NCI-H748 (cell line): ENCODE measurements around the gene SELENOS.

ENCODE experiments used
- DNase-seq: peaks from one replicate; lab custom pipeline; 2025; ENCODE audit not compliant: unreplicated experiment; lab: John Stamatoyannopoulos, UW

The SELENOS gene

DNA sequence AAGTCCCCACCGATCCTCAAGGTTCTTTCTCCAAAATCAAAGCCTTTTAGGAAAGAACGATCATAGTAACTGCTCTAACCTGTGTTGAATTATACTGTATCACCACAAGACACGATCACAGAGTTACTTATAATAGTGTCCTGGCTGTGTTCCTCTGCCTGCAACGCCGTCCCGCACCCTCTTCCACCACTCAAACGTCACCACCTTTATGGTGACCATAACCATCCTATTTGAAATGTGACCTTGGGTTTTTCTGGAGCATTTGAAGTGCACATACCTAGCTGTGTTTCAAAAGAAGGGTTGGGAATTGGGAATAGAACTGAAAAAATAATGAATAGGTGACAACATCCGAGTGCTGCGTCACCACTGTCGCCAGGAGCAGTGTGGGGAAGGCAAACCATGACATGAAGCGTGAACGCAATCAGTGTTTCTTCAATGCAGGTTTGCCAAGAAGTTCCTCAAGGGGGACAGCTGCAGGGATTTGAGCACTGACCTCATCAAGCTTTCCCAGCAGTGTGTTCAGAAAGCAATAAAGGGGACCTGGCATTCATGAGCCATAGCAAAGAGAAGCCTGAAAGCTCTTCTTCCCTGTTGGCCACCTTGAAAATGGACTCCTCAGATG, 769 bp upstream of the SELENOS start:
- no peak for DNase-seq

DNA sequence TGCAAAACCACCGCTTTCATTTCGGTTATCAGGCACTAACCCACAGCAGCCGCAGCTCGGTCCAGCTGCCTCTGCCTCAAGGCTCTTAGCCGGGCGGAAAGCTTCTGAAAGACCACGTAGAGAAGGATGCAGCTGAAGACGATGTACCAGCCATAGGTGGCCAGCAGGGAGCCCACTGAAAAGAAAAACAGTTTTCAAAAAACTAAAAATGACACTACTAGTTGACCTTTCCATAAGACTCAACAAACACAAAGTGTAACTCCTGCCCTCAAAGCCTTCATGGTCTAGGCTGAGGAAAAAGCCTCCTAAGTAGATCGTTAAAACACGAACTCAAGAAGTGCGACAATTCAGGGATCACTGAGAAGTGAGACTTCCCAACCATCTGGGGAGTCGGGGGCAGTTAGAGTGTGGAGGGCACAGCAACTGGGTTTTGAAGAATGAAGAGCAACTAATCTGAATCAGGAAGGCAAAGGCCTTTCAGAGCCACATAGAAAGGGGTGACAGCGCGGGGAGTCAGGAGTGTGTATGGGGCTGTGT, 716 bp downstream of the SELENOS start:
- DNase-seq = peak; percentile 29

DNA sequence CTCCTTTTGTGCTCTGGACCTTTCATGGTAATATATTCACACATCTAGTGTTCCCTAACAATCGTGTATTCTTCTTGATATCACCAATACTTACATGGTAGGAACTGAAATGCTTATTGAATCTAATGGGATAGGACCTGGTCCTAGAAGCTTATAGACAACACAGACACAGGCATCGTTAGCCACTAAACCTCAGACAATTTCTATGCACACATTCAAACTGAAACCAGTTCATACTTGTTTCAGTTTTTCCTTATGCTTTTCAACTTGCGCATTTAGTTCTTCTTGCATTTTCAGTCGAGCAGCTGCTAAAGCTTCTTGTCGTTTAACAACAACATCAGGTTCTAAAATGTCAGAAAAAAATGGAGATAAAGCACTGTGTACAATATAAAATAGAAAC, 2.3 kb downstream of the SELENOS start:
- no peak for DNase-seq

DNA sequence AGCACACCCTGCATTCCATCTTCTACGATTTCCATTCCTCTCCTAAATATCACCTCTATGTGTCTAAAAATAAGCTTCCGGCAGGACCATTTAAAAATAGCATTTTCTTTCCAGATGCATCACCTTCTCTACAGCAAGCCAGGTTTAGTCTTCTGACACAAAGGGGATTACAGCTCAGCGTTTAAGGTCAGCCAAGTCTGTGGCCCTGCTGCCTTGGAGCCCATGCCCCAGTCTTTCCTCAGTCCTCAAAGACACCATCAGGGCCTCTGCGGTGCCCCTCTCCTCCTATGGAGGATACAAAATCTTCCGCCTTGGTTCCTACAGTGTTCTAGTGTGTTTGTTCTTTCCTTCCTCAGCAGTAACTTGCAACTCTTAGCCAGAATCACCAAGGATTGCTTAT, 3.8 kb downstream of the SELENOS start:
- DNase-seq = no peak

DNA sequence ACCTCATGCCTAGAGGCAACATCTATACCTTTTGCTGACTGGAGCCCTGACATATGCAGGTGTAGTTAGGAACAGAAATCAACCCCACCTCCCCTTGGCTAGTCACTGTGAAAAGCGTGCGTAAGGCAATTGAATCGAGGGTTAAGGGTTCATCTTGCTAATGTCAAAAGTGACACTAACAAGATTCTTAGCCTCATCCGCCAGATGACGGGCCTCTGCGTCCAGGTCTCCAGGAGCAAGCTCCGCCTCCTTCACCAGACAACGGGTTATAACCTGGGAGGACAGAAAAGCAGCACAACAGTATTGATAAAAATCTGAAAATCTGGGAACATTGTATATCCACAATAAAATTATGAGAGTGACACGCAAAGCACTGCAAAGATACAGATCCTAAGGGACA, 4.7 kb downstream of the SELENOS start:
- no peak for DNase-seq

DNA sequence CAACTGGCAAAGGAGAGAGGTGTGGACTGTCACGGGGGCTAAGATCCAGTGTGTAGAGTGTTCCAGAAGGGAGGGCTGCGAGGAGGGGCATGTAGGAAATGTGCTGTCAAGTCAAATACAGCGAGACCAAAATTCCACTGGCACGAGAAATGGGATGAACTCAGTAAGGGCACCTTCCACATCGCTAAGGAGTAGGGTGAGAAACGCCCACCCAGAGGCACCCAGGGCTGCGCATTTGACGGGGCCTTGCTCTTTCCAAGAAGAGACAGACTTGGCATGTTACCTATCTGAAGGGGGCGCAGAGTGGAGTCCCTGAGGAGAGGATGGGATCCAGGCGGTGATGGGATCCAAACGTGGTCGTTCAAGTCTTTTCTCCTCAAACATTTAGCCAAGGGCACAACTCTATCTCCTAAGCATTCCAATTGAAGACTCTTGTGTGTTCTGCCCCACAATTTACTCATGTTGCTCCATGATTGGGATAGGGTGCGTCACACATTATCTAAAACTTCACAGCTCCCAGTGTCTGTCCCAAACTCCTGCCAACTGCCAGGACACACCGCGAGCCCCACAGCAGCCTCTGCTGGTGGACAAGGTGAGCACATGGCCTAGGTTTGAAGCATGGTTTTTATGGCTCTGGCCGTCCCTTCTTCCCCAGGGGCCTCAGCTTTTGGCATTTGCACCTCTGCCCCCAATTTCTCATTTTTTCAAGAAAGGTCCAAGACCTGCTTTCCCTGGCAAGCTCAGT, 7.6 kb downstream of the SELENOS start:
- DNase-seq = no peak

DNA sequence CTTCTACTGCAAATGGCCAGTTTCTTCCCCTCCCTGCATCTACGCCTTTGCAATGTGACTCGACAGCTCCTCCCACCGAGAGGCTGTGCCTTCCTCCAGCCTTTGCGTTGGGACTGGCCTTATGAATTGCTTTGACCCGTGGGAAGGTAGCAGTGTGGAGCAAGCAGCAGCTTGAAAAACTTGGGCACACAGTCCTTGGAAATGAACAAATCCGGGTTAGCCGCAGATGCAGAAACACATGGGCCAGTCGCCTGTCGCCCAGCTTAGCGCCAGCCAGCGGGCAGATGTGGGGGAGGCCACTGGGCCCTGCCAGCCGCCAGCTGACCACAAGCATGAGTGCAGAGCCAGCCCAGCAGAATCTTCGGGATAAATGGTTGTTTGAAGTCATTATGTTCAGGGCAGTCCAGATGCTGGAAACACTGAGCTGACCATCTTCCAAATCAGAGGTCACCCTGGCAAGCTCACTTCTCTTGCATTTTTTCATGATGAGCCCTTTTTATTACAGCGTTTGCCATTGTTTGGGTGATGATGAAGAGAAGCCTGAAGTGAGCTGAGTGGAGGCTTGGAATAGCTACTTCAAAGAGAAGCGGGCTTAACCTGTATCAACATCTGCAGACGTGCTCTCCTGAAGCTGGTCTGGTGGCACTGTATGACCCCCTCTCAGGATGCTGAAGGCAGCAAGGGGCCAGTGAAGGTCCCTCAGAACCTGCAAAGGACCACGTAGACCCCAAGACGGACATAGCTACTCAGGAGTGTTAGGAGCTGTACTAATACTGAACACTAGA, 9.8 kb downstream of the SELENOS start:
- DNase-seq = no peak

DNA sequence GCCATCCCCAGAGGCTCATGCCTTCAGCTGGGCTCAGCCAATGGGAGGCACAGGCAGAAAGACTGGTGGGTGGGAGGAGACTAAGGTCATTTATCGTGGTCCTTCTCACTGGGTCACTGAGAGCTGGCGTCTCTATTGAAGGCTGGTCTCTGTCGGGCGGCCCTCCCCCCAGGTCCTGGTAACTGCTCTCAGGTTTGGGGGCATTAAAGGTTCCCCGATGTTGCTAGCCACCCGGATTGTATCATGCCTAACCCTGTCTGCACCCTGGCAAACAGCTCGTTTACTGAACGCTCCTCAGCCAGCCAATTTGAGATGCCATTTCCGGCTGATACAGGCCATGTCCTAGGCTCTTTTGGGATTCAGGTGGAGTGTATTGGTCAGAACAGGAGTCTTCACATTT, 10.5 kb downstream of the SELENOS start:
- no peak for DNase-seq

DNA sequence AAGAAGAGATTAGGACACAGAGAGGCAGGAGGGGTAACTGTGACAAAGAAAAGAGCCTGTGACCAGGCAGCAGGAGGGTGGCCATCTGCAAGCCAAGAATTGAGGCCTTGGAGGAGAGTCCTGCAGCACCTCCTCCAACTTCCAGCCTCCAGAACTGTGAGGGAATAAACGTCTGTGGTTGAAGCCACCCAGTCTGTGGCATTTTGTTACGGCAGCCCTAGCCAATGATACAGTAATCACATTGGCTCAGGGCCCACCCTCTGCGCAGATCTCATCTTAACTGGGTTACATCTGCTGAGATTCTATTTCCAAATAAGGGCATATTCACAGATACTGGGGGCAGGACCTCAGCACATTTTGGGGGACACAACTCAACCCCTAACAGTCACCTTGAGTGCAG, 11.3 kb downstream of the SELENOS start:
- DNase-seq = no peak

DNA sequence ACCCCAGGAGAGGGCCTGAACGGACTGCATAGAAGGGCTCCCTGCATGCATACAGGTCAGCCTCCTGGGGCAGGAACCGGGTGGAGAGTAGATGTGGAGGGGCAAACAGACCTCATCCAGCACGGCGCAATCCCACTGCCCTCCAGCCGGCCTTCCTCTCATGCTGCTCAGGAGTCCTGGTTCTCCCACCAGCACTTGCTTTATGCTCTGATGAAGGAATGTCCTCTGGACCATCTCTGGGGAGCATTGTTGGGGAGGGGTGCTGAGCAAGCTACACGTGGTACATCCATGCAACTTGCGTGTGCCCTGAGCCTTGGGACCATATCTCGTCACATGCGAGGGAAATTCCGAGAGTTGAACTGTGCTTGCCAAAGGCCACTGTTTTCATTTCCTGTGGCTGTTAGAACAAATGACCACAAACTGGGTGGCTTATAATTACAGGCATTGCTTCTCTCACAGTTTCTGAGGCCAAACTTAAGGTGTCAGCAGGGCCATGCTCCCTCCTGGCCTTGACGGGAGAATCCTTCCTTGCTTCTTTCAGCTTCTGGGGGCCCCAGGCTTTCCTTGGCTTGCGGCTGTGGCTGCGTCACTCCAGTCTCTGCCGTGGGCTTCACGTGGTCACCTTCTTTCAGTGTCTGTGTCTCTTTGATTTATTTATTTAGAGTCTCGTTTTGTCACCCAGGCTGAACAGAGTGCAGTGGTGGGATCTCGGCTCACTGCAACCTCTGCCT, 12.2 kb downstream of the SELENOS start:
- no peak for DNase-seq

DNA sequence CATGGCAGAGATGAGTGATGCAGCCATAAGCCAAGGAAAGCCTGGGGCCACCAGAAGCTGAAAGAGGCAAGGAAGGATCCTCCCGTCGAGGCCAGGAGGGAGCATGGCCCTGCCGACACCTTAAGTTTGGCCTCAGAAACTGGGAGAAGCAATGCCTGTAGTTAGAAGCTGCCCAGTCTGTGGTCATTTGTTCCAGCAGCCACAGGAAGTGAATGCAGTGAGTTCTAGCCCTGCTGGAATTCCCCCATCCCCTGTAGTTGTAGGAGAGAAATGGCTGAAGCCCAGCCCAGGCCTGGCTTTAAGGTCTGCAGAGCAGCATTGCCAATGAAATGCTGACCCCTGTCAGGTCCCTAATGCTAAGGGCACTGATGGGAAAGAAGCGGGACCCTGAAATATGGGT, 13.3 kb downstream of the SELENOS start:
- no peak for DNase-seq

DNA sequence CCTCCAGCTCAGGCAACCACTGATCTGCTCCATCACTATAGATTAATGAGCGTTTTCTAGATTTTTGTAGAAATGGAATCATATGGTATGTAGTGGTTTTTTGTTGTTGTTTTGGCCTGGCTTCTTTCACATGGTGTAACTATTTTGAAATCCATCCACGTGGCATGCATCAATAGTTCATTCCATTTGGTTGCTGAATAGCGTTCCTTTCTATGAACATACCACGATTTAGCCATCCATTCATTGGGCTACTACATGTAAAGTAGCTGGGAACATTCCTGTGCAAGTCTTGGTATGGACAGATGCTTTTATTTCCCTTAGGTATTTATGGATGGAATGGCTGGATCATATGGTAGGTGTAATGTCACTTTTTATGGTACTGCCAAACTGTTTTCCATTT, 14.7 kb downstream of the SELENOS start:
- DNase-seq = no peak

DNA sequence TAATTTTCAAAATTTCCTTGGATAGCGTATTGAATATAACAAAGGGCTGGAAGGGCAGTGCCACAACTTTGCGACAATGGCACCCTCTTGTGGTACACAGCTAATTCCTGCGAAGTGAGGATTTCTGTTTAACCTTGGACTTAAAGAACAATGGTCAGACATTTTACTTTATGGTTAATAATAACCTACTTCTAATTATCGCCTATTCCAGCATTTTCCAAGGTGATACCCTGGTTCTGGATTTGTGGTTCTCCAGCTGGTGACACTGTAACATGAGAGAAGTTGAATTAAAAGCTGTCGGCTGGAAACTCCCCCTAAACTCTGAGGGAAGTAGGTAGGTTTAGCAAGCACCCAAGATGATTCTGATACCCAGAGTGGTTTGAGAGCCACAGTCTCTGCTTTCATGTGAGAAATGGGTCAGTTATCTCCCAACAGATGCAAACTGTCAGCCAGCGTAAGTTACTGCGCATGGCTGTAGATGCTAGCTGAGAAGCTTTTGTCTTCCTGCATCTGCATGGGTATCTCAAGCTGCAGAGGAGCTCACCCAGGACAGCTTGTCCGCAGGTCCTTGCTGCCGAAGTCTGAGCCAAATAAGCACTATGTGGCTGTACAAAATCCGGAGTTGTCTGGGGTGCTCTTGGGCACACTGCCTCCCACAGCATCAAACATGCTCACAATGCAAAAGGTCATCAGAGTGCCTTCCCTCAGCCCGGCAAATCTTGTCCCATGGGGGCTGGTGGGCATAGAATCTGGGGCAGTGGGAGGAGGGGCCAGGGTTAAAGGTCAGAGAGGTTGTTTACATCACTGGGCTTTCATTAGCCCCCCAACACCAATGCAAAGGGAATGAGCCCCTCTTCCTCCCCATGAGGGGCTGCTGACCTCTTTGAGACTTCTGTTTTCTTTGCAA, 18.8 kb downstream of the SELENOS start:
- peak; percentile 58 for DNase-seq

DNA sequence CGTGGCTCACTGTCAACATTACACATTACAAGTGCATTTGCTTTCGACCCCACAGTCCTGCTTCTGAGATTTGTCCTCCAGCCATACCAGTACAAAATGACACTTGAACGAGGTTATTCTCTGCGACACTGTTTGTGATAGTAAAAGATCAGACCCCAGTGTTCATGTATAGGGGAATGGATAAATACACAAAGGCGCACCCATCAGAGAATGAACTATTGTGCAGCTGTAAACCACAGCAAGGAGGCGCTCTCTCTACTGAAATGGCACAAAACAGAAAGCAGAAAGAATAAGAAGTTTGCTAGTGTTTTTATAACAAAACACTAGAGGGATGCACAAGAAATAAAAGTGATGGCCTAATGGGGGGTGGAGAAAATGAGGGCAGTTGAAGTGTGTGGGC, 20.5 kb downstream of the SELENOS start:
- peak; percentile 8 for DNase-seq

DNA sequence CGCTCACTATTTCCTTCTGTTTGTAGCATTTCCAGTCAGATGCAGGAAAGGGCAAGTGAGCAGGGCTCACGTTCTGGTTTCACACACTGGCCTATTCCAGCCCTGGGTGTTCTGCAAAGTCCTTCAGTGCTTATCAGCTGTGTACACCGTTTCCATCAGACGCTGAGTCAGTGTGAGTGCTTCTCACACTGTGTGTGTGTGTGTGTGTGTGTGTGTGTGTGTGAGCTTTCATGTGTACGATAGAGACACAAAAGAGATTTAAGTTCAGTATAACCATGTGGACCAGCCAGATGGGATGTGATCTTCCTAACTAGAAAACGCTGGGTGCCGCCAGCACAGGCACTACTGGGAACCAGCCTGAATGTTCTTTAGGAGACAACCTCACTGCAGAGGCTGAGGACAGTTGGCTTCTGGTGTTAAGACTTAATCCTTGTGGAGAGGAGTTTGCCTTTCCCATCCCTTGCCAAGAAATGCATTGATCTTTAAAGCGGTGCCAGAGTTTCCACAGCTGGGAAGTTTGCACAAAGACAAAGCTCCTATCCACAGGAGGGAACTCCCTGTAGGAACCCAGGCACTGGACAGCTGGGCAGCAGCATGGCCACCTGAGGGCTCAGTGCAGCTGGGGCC, 21.6 kb downstream of the SELENOS start:
- no peak for DNase-seq

DNA sequence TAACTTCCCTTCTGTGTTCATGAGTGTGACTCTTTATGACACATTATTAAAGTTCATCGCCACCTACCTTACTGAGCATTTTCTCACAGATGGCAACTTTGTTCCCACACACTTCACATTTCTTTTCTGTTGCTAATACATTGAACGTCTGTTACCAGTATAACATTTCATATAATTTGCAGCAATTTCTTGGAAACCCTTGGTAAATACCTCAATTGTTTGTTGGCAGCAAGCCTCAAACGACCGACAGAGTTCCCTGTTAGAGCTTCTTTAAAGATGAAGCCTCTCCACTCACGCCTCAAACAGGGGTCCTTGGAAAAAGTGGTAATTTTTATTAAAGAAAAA, 22.3 kb downstream of the SELENOS start:
- DNase-seq = no peak

DNA sequence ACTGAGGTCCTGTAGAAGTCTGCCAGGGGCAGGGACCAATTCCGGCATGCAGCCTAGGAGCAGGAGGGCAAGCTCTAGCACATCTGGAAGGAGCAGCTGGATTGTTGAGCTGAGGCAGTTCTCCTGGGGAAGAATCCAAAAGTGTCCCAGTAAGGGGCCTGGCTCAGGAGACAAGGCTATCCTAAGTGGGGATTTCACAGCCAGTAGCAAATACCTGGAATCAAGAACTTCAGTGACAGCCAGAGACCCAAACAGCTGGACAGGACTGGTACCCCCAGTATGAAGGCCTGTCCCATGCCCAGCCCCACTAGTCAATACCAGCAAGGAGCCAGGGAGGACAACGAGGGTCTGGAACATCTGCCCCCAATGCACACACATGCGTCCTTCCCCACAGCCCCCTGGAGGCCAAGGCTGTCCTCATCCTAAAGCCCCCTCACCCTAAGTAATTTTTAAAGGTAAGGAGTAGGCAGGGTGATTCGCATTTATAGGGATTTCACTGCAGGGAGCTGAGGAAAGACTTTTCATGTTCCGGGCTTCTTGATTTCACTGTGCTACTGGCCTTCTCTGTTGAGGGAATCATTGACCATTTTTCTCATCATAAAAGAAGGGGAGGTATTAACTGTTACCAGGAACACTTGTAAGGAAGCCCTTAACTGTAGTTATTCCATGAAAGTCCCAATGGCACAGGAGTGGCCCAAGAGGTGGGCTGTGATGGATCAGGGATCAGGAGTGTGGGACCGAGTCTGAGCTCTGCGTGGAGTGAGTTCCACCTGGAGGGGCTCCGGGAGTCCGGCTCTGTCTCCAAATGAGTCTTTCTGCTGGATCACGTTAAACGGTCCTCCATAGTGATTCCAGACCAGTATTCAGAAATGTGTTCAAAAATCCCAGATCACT, 22.9 kb downstream of the SELENOS start:
- no peak for DNase-seq

DNA sequence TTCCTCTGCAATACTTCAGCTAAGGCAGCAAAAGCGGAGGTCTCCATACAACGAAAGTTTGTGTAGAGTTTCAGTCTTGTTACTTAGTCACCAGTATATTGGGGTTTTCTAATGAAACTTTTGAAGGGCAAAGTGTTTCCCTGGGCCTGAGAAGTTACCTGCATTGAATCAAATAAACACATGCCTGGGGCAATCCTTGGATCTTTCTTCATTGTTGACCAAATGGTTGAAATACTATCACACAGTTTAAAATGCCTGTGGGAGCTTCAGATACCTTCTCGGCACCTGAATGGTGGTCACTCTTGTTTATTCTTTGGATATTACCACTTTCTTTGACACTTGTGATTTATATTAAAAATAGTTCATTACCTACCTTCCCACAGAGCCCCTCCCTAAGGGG, 24.4 kb downstream of the SELENOS start:
- DNase-seq = no peak
